B cell (primary cell): ENCODE results near the gene AKR1B1.

Source experiments
- CTCF ChIP-seq: fragments of 200-600 bp; IDR thresholded peaks from one replicate; pipeline ENCODE4 v1.8.0; 2022; ENCODE audit warnings: antibody characterized with exemption, mild to moderate bottlenecking
- EZH2 ChIP-seq: IDR thresholded peaks from 2 replicates; pipeline ENCODE4 v1.6.1; 2012; ENCODE audit warnings: borderline replicate concordance, low read depth, mild to moderate bottlenecking, moderate library complexity, low read length; ENCODE audit not compliant: insufficient read depth, poor library complexity, severe bottlenecking

- no peak for TF ChIP-seq CTCF
- no peak for TF ChIP-seq EZH2
Observed at GRCh38 chr7:134474828-134475227, 15.9 kb upstream of the AKR1B1 start.
